GM18505 (cell line): Measurements from ENCODE around the gene CHIT1.

Source experiments
- ATAC-seq: cut with Tn5 transposase; IDR thresholded peaks from one replicate; pipeline ENCODE4 v1.9.1; 2021; ENCODE audit not compliant: unreplicated experiment
- POLR2A ChIP-seq: IDR thresholded peaks from 4 replicates; pipeline ENCODE4 v1.6.1; 2011; ENCODE audit warnings: borderline replicate concordance; ENCODE audit not compliant: insufficient read depth, insufficient read length; ENCODE audit errors: extremely low read depth

CHIT1 gene

DNA sequence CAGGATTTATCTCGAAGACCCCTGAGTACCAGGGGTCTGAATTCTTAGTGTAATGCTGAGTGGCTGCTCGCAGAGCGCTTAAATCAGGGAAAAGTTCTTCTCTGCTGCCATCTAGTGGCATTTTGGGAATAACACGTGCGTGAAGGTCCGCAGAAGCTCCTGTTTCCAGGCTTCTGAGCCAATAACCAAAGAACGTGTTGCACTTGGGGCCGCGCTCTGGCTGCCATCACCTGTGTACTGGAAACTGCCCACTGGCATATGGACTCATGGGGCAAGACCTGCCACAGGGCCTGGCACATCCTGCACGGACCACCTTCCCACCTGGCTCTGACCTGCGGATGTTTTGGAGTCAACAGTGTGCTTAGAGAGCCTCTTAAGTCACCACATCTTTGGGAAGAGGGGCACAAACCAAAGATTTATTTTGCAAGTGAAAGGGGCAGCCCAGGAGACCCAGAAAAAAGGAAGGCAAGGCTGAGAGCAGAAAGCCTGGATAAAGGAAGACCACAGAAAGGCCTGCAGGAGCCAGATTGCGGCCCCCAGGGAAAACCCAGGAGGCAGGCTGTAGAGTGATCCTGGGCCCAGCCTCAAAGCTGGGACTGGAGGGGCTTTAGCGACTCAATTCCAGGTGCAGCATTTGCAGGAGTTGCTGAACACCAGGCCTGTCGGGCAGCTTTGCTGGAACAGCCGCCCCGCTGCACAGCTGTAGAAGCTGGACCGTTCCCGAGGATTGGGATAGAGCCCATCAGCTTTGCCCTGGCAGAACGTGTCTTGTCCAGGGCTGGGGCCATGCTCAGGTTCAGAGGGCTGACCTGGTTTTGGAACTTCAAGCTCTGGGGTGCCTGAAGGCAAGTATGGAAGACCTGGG lies 13.0 kb downstream of the CHIT1 start:
- TF ChIP-seq POLR2A: no peak
- no peak for ATAC-seq

DNA sequence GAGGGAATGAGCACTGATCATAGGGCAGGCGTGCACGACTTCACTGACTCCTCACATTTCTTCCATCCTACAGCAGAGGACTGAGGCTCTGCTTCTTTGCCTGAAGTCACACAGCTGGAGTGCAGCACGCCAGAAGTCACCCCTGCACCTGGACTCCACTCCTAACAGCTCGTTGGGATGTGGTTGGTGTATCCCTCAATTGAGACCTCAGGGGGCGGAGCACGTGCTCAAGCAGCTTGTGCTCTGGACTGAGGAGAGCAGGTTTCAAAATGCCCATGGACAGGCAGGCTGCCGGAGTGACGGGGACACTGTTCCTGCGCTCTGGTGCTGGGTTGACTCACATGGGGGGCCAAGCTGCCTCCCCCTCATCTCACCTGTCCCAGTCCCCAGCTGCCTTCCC lies 13.9 kb downstream of the CHIT1 start:
- ATAC-seq: no peak

DNA sequence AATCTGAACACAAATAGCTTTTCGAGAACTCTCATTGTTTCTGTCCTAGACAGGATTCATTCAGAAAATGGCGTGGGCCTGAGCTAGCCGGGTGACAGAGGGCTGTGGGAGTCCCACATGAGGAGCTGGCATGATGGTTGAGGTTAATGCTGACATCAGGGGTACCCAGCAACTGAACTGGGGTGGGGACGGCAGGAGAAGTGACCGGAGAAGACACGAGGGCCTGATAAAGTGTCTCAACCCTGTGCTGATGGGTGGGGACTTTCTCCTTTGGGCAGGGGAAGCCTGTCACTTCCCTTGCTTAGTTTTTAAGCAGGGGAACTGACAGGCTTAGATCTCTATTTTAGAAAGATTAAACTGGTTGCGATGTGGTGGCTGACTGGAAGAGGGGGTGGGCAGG lies 14.6 kb downstream of the CHIT1 start:
- no peak for TF ChIP-seq POLR2A
- no peak for ATAC-seq

More for the DNA sequence above, 13.9 kb downstream of the CHIT1 start:
- no peak for TF ChIP-seq POLR2A

DNA sequence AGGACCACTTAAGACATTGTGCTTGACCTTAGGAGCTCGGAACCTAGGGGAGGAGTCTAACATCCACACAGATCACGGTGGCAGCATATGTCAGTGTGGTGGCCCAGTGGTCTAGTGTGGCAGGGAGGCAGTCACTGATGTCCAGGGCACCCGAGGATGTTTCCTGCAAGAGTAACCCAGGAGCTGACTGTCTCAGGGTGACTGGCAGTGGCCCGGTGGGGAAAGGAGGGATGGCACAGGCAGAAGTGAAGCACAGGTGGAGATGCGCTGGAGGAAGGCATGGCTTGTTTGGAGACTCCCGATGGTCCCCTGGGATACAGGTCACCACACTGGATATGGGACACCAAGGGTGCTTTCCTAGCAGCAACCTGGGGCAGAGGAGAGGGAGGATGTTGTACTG lies 16.3 kb downstream of the CHIT1 start:
- ATAC-seq: no peak

DNA sequence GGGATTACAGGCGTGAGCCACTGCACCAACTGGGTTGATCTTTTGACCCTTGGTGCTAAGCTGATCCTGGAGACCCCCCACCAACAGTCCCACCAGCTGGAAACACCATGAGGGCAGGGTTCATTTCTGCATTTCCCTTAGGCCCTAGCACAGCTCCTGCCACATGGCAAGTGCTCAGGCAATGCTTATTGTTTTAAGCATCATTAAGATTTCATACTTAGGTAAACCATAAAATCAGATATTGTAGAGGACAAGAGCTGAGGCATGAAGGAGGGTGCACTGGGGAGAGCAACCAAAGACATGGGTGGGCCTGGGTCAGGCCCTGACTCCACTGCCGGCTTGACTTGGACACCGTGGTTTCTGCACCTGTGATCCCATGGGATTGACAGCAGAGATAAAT lies 17.7 kb downstream of the CHIT1 start:
- ATAC-seq: no peak
- no peak for TF ChIP-seq POLR2A

More for the DNA sequence above, 16.3 kb downstream of the CHIT1 start:
- no peak for TF ChIP-seq POLR2A

DNA sequence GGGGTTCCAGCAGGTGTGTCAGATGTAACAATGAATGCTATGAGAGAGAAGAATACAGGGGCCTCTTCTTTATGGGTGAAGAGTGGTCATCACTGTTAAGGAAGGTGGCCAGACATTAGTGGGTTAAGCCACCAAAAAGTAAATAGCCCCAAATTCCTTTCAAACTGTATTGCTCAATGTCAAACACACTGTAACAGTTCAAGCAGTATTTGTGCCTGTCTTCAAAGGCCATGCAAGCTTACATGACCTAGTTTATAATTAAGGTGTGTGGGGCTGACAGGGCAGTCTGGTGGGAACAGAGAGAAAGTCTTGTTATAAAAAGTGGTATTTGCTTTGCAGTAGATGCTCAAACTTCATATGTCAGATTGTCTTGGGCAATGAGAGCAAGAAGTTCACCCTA lies 18.5 kb downstream of the CHIT1 start:
- no peak for TF ChIP-seq POLR2A
- no peak for ATAC-seq

DNA sequence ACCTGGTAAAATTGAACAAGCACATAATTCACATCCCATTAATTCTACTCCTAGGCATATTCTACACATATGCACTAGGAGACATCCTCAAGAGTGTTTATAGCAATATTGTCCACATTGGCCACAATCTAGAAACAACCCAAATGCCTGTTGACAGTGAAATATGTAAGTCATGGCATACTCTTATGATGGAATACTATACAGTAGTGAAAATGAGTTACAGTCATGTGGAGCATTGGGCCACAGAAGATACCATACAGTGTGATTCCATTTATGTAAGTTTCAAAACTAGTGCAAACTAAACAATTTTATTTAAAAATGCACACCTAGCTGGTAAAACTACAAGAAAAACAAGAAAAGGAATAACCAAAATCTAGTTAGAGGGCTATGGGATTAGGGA lies 19.1 kb downstream of the CHIT1 start:
- ATAC-seq: no peak
- TF ChIP-seq POLR2A: no peak

DNA sequence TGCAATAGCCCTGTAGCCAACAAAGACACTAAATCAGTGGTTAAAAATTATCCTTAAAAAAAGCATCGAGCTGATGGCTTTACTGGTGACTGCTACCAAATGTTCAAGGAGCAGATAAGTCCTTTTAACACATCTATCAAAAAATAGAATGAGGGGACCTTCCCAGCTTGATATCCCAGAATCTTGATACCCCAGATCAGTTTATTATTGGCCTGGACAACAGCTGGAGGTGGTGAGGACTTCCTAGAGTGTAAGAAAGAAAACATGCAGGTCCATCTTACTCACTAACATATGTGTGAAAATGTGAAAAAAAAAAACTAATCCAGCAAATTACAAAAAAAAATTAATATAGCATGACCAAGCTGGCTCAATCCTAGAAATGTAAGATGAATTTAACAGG lies 21.3 kb downstream of the CHIT1 start:
- TF ChIP-seq POLR2A: no peak
- ATAC-seq: no peak

DNA sequence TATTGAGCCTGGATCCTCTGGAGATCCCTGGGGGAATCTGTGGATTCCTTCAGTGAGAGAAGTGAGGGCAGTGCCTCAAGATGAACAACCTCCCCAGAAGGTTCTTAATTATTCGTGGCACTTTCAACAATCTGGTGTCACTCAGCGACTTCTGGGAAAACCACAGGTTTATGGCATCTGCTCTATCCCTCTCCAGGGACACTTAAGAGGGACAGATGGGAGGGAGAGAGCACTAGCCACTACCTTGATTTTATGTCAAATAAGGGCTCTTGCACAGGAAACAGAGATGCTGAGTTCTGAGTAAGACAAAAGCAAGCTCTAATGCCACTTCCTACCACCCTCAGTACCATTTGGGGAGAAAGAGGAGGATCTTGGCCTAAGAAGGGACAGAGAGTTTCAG lies 21.7 kb downstream of the CHIT1 start:
- no peak for TF ChIP-seq POLR2A

DNA sequence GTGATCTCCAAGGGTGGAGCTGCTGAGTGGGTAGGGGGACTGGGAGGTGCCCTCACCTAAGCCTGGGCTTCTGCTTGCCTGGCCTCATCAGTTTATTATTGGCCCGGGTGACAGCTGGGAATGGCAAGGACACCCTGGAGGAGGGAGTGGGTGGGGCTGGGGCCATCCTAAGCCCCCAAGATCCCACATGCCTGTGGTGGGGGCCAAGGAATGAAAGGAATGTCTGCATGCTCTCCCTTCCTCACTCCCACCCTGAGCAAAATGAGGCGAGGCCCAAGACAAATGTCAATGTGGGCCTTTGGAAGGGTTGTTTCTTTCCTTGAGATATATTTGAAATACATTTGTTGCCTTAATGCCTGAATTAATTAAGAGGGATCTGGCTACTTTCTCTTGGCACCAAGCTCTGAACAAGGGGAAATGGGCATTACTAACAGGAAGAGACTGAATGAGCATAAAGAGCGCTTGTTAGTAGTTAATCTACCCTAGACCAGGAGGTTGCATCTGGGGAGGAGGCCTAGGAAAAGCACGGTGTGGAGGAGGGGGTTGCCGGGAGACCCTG lies 23.3 kb downstream of the CHIT1 start:
- no peak for TF ChIP-seq POLR2A
- ATAC-seq: no peak

More for the DNA sequence above, 21.7 kb downstream of the CHIT1 start:
- no peak for ATAC-seq

DNA sequence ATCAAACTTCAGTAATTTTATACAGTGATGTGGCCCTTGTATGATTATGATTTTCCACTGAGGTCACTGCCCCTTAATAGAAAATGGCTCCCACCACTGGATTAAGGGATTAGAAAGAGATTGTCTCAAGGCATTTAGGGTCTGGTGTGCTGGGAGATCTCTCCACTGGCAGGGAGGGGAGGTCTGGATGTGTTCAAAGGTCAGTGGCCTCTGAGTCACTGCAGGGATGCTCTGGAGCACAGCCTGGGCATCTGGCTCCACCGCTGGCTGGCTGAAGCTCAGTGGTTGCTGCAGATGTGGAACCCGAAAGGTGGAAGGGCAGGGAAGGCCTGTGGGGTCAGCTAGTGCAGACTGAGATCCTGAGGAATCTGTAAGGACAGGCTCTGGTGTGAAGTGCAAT lies 24.7 kb downstream of the CHIT1 start:
- no peak for TF ChIP-seq POLR2A
- ATAC-seq: no peak

DNA sequence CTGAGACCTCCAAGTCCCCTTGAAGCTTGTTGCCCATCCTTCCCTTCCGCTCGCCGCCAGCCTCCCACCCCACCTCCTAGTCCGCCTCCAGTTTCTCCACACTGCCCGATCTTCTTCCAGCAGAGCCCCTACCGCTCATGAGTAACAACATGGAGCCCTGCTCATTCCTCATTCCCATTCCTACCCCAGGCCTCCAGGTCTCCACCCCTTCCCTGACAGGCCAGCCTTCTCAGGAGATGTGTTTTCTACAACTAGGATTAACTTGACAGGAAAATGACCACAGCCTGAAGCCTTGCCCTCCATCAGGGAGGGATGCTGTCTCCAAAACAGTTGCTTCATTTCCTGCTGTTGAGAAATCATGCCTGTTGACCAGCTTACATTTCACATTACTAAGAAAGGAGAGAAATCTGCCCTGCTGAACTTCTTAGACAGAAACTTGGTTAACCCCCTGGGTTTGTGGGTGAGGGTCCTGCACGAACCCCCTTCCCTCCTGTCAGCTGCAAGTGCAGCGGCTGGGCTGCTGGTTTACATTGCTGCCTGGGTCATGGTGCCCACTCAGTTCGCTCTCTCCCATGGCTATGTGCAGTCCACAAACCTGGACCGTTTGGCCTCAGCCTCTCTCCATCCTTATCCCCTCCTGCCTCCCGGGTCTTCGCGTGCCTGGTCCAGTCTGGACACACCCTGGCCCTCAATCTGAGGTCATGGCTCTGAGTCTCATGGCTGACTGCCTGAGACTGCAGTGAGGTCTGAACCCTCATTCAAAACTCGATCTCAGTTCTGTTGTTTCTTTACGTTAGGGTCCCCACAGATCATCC lies 26.8 kb downstream of the CHIT1 start:
- ATAC-seq: no peak
- no peak for TF ChIP-seq POLR2A

DNA sequence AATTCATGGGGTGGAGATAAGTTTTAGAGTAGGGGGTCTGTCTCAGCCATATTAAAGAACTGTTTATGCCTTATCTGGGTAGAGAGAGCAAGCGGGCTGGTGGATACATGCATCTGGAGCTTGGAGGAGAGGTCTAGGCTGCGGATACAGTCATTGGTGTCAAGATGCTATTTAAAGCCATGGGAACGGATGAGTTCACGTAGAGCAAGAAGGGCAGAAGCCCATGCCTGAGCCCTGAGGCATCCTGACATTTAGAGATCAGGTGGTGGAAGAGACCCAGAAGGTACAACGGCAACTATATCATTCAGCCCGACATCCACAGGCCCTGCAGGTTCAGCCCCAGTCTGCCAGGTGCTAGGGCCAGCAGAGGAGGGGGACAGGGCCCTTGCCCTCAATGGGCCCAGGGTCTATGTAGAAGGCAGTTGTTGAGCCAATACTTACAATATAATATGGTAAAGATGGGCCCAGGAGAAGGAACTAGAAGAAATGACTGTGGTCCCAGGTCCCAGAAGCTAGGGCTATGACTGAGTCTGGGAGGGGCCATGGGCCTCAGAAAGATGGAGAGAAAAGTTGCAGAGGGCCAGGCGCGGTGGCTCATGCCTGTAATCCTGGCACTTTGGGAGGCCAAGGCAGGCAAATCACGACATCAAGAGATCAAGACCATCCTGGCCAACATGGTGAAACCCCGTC lies 27.8 kb downstream of the CHIT1 start:
- ATAC-seq: no peak
- no peak for TF ChIP-seq POLR2A
